Measurements from ENCODE around the gene LRRC59.

DNA sequence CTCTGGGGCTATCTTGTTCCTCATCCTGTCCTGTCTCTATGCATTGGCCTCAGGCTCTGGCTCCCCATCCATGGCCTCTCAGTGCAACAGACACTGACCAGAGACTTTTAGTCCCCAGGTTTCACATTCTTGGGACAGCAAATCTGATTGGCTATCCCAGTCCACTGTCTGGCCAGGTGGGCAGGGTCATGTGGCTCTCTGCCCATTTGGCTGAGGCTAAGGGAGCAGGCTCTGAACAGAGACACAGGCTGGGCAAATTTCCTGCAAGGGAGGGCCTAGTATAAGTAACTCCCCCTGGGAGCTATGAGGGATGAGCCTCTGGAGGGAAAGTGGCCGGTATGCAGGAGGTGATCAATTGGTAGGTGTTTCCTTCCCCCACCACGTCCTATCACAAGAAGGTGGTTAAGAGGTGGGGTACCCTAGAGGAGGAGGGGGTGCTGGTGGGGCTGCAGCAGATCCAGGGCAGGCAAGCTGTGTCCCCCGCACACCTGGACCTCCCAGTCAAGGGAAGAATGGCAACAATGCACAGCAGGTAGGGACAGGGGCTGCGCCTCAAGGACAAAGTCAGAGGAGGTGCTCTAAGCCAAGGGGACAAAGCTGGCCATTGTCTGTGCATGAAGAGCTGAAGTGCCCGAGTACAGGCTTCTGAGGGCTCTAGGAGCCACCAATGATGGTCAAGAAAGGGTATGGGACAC, 38.2 kb downstream of the LRRC59 start:
- TF ChIP-seq, protein P1, sequence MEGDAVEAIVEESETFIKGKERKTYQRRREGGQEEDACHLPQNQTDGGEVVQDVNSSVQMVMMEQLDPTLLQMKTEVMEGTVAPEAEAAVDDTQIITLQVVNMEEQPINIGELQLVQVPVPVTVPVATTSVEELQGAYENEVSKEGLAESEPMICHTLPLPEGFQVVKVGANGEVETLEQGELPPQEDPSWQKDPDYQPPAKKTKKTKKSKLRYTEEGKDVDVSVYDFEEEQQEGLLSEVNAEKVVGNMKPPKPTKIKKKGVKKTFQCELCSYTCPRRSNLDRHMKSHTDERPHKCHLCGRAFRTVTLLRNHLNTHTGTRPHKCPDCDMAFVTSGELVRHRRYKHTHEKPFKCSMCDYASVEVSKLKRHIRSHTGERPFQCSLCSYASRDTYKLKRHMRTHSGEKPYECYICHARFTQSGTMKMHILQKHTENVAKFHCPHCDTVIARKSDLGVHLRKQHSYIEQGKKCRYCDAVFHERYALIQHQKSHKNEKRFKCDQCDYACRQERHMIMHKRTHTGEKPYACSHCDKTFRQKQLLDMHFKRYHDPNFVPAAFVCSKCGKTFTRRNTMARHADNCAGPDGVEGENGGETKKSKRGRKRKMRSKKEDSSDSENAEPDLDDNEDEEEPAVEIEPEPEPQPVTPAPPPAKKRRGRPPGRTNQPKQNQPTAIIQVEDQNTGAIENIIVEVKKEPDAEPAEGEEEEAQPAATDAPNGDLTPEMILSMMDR (IDR thresholded peaks at IDR 0.05): no peak
- TF ChIP-seq POLR2A (IDR thresholded peaks at IDR 0.05) (no peak), POLR2AphosphoS5 (IDR thresholded peaks at IDR 0.05) (no peak), EP300 (IDR thresholded peaks at IDR 0.05) (no peak)

All from upper lobe of left lung (tissue), 4 donors.